ENCODE measurements around the gene PREP.
A peak's percentile ranks its signal among the peaks of the same experiment; 100 is the strongest.

The PREP gene

GRCh38 chr6:105409734-105410133 lies 6.9 kb upstream of the PREP start:
- no peak for TF ChIP-seq CTCF (IDR thresholded peaks at IDR 0.05; ENCODE audit: low read depth, low read length)
- no peak overlapping the region for H3K4me3 ChIP-seq (ENCODE audit: low read depth, low read length)

DNA sequence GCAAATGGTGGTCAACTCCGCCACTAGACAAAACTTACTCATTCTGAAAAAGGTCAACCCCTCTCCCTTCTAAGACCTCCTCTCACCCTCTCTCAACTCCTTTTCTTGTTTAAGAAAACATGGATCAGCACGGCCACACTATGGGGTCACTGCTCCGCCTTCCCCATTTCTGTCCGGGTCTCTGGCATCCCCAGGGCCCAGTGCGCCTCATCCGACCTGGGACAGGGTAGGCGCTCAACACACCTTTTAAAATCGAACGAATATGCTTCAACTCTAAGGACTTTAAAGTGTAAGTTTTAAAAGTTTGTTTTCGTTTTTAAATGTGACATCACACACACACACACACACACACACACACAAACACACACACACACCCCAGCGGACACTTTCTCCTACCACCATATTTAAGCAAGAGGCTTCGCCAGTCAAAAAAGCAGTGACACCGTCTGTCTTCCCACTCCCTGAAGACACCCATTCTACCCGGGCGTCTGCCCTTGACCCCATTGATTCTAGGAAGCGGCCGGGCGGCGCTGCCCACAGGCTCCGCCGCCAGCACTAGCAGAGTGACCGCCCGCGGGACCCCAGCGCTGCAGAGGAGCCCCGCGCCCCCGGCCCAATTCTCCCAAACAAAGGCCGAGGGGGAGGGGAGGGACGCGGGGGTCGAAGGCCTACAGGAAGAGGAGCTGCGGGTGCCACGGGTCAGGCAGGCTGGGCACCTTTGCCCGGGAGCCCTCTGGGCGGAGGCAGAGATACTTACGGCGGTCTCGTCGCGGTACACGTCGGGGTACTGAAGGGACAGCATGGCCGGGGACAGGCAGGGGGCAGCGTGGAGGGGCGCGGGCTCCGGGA lies 568 bp downstream of the PREP start:
- H3K4me3 ChIP-seq (ENCODE audit: low read depth, low read length): peak overlapping the region; percentile 84
- no peak for TF ChIP-seq CTCF (IDR thresholded peaks at IDR 0.05; ENCODE audit: low read depth, low read length)

DNA sequence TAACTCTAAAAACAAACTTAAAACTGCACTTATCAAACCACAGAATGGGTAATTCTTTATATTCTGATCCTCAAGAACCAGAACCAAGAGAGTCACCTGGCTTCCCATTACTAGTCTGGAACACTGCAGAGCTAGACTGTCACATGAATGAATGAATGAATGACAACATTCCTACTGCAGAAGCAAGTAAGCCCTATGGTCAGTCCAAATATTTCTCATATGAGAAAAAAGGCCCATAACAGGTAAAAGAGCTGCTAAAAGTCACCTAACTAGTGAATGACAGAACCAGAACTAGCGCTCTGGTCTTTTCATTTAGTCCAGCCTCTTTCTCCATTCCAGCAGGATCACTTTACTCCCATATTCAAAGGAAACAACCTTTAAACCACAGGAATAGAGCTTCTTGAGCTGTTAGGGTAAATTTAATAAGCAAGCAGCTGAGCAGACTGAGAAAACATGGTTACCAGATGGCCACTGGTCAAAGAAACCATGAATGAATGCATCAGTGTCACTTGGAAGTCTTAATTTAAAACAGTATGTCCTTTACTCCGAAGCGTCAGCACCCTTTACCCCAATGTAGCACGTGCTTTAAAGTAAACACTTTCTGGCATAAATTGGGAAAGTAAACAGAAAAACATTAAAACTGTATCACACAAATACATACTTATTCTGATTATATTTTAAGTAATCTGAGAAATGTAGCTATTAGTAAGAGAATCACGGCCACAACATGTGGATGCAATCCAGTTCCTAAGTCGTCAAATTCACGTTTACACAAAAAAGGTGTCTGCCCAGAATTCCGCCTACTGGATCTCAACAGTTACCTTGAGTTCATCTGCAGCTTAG lies 1.4 kb downstream of the PREP start:
- no peak for TF ChIP-seq CTCF (IDR thresholded peaks at IDR 0.05; ENCODE audit: low read depth, low read length)
- H3K4me3 ChIP-seq (ENCODE audit: low read depth, low read length): peak overlapping the region; percentile 84

DNA sequence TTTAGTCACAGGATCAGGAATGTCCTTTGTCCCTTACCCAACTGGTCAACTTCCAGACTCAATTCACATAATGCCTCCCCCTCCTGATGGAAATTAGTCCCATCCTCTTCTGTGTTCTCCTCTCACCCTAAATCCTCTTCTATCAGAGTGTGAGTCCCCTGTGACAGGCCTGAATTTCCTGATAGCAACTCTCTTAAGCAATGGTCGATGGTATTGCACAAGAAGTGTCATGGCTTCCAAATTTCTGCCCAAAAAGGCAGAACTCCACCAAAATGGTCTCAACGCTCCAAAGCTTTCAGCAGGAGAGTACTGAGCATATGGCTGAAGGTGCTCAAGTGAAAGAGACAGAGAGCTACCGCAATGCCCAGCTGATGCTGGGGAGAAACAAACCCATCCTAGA lies 2.4 kb downstream of the PREP start:
- no peak overlapping the region for H3K4me3 ChIP-seq (ENCODE audit: low read depth, low read length)
- TF ChIP-seq CTCF (IDR thresholded peaks at IDR 0.05; ENCODE audit: low read depth, low read length): no peak

DNA sequence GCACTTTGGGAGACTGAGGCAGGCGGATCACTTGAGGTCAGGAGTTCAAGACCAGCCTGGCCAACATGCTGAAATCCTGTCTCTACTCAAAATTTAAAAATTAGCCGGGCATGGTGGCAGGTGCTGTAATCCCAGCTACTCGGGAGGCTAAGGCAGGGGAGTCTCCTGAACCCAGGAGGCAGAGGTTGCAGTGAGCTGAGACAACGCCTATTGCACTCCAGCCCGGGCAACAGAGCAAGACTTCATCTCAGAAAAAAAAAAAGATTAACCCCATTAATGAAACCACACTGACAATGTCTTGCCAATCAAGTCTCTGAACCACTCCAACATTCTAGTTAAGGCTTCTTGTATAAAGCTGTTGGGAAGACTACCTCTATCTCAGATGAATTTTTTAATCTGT lies 4.0 kb downstream of the PREP start:
- H3K4me3 ChIP-seq (ENCODE audit: low read depth, low read length): no peak overlapping the region
- no peak for TF ChIP-seq CTCF (IDR thresholded peaks at IDR 0.05; ENCODE audit: low read depth, low read length)

DNA sequence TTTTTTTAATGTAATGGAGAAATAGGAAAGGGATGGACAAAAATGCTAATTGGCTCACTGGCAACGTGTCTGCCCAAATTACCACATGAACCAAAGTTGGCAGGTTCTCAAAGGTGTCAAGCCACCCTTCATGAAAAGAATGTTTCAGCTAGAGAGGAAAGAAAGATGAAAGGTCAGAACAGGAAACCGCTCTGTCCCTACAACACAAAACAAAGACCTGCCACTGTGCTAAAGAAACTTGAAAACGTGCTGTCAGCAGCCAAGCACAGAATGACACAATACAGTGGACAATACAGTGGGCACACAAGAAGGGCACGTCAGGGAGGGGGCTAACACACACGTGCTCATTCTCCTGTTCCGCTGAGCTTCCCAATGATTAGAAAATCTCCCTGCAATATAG lies 4.9 kb downstream of the PREP start:
- no peak for TF ChIP-seq CTCF (IDR thresholded peaks at IDR 0.05; ENCODE audit: low read depth, low read length)
- no peak overlapping the region for H3K4me3 ChIP-seq (ENCODE audit: low read depth, low read length)

GRCh38 chr6:105391705-105392104 lies 11.2 kb downstream of the PREP start:
- H3K4me3 ChIP-seq (ENCODE audit: low read depth, low read length): no peak overlapping the region
- no peak for TF ChIP-seq CTCF (IDR thresholded peaks at IDR 0.05; ENCODE audit: low read depth, low read length)
